ENCODE data around the gene CHCHD5.
A peak's percentile ranks its signal among the peaks of the same experiment; 100 is the strongest.
"Not testable (repeated sequence)": the region's sequence is repeated elsewhere in the genome, so short reads cannot be mapped to it uniquely, and the experiment has no call there.

The CHCHD5 gene

DNA sequence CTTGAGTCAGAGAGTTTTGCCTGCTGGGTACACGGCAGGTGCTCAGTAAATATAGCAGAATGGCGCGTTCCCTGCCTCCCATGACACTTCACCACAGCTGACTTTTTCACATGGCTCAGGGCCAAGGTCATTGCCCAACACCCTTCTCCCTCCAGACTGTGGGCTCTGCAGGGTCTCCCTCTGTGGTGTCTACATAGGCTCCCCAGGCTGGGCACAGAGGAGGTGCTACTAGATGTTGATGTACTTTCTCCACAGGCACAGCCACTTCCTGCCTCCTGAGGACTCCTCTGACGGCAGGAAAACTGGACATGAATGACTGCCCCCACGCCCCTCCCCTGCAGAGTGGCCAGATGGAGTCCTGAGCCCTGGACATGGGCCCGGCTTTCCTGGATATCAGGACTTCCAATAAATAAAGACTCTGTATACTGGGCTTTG lies 4.2 kb downstream of the CHCHD5 start:
- DNase-seq: no peak

DNA sequence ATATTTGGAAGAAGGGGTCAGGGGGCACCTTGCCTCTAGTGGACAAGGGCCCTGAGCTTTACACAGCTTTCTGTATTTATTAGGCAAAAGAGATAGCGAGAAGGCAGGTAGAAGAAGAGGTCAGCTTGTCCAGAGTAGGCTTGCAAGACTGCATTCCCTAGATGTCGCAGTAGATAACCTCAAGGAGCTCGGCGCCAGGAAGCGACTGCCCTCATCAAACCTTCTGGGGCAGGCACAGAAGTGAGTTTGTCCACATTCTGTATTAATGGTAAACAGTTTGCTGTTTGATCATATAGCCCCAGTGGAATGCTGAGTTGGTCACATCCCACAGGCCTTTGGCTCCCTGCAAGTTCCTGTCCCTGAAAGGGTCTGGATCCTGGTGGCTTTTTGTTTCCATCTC lies 7.0 kb downstream of the CHCHD5 start:
- no peak for DNase-seq

GRCh38 chr2:112593736-112594135 lies 9.3 kb downstream of the CHCHD5 start:
- no peak for DNase-seq

GRCh38 chr2:112597537-112598322 lies 13.3 kb downstream of the CHCHD5 start:
- DNase-seq: no peak

DNA sequence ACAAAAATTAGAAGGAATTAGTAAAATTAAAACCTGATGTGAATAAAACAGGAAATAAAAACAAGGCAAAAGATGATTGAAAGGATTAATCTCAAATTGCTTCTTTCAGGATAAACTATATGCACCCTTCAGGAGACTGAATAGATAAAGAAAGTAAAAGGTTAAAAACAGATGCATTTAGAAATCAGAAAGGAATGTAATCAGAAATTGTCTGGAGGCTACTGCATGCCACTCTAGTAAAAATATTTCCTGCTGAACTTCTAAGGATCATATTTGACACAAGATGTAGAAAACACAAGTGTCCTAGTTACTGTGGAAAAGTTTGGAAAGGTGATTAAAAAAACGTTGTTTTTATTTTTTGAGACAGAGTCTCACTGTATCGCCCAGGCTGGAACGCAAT lies 16.2 kb downstream of the CHCHD5 start:
- DNase-seq: no peak

- DNase-seq: no peak
These were observed 17.3 kb downstream of the CHCHD5 start for GRCh38 chr2:112601754-112602153.

- DNase-seq: no peak
These were observed 18.5 kb downstream of the CHCHD5 start for GRCh38 chr2:112602917-112603316.

- no peak for DNase-seq
These were observed 19.3 kb downstream of the CHCHD5 start for GRCh38 chr2:112603731-112604130.

- DNase-seq: no peak
These were observed 20.5 kb downstream of the CHCHD5 start for GRCh38 chr2:112604952-112605351.

DNA sequence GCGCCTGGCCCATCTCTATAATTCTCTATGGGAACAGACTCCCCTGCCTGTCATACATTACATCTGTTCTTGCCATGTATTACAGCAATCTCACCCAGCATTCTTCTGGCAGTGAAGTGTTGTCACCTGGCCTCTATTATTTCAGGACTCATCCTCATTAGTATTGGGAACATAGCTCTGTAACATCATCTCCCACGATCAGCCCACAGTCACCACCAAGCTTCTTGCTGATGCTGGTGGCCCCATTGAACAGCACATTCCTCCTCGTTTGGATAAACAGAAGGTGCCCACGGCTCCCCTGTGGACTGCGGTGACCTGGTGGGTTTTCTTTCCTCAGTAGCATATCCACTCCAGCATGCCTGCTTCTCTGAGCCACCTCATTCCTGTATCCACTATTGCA lies 21.5 kb downstream of the CHCHD5 start:
- DNase-seq: no peak

GRCh38 chr2:112606547-112606946 lies 22.1 kb downstream of the CHCHD5 start:
- DNase-seq: no peak

DNA sequence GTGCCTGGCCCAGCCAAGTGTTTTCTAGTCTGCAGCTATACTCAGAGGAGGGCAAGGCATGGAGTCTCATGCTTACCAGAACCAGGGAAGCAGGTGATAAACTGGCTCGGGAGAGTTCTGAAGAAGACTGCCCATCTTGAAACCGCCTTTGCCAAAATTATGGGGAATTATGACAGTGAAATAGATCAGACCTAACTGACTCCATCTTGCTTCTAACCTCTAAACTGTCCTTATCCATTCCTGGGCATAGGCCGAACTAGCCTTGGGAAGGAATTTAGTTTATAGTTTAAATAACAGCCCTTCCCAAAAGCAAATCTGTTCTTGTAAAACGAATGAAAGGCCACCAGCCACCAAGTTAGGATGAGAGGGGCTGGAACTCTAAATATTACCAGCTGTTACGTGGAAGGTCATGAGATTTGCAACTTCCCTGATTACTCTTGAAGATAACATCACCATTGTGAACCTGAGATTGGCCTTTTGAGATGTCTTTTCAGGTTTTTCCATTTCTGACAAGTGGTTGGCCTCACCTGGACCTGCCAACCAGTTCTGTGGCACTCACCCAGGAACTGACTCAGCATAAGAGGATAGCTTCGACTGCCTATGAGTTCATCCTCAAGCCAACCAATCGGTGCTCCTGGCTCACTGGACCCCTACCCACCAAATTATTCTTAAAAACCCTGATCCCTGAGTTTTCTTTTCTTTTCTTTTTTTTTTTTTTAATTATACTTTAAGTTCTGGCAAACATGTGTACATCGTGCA lies 23.4 kb downstream of the CHCHD5 start:
- no peak for DNase-seq

DNA sequence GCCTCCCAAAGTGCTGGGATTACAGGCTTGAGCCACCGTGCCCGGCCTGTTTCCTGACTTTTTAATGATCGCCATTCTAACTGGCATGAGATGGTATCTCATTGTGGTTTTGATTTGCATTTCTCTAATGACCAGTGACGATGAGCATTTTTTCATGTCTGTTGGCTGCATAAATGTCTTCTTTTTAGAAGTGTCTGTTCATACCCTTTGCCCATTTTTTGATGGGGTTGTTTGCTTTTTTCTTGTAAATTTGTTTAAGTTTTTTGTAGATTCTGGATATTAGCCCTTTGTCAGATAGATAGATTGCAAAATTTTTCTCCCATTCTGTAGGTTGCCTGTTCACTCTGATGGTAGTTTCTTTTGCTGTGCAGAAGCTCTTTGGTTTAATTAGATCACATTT lies 24.9 kb downstream of the CHCHD5 start:
- DNase-seq: not testable (repeated sequence)

DNA sequence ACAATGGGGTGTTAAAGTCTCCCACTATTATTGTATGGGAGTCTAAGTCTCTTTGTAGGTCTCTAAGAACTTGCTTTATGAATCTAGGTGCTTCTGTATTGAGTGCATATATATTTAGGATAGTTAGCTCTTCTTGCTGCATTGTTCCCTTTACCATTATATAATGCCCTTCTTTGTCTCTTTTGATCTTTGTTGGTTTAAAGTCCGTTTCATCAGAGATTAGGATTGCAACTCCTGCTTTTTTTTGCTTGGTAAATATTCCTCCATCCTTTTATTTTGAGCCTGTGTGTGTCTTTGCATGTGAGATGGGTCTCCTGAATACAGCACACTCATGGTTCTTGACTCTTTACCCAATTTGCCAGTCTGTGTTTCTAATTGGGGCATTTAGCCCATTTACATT lies 27.9 kb downstream of the CHCHD5 start:
- DNase-seq: not testable (repeated sequence)

DNA sequence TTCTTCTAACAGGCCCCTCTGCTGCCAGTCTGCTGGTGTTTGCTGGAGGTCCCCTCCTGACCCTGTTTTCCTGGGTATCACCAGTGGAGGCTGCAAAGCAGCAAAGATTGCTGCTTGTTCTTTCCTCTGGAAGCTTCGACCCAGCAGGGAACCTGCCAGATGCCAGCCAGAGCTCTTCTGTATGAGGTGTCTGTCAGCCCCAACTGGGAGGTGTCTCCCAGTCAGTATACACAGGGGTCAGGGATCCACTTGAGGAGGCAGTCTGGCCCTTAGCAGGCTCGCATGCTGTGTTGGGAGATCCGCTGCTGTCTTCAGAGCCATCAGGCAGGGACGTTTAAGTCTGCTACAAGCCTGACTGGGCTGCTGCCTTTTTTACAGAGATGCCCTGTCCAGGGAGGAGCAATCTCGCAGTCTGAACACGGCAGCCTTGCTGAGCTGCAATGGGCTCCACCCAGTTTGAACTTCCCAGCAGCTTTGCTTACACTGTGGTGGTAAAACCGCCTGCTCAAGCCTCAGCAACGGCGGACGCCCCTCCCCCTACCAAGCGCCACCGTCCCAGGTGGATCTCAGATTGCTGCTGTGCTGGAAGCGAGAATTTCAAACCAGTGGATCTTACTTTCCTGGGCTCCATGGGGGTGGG lies 29.9 kb downstream of the CHCHD5 start:
- no peak for DNase-seq

GRCh38 chr2:112615051-112615450 lies 30.6 kb downstream of the CHCHD5 start:
- DNase-seq: no peak

DNA sequence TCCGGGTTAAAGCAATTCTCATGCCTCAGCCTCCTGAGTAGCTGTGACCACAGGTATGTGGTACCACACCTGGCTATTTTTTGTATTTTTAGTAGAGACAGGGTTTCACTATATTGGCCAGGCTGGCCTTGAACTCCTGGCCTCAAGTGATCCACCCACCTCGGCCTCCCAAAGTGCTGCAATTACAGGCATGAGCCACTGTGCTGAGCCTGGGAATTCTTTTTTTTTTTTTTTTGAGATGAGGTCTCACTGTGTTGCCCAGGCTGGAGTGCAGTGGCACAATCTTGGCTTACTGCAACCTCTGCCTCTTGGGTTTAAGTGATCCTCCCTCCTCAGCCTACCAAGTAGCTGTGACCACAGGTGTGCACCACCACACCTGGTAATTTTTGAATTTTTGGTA lies 31.4 kb downstream of the CHCHD5 start:
- DNase-seq: not testable (repeated sequence)

DNA sequence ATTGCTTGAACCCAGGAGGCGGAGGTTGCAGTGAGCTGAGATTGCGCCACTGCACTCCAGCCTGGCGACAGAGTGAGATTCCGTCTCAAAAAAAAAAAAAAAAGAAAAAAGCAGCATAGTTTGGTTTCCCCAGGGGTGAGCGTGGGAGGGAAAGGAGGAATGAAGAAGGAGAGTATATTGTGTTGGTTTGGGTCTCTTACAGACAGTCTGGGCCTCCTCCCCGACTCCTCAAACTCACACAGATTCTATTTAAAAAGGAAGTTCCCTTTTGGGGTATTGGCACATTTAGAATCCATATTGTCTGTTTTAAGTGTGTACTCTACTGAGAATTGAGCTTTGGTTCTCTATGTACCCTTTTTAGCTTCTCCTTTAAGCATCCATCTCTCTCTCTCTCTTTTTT lies 34.0 kb downstream of the CHCHD5 start:
- DNase-seq: peak in 3 of 4 experiments; percentile 33 to 49 (median 44)

DNA sequence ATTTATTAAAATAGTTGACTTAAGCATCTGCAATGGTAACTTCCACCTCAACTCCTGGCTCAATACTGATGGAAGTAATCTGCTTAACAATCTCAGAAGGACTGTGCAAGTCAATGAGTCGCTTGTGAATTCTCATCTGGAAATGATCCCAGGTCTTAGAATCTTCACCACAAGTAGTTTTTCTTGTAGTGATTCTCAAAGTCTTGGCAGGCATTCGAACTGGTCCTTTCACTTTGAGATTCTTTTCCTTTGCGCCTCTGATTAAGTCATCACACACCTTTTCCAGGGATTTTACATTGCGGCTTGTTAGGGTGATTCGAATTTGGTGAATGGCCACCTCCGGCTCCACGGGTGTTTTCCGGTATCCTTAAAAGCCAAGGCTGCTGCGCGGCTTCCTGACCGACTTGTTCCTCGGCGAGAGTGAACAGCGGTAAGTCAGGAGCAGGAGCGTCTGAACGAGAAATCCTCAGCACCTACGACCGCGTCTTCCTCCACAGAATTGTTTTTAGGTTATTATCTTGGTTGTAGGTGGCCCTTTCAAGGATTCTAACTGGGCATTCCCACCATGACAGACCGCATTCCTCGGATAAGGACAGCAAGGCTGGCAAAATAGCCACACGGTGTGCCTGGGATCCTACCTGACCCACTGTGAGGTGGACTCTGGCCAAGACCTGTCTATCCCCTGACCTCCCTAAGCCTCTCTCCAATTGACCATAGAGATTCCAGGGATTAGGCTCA lies 37.5 kb downstream of the CHCHD5 start:
- peak in 1 of 4 experiments; percentile 0 for DNase-seq

DNA sequence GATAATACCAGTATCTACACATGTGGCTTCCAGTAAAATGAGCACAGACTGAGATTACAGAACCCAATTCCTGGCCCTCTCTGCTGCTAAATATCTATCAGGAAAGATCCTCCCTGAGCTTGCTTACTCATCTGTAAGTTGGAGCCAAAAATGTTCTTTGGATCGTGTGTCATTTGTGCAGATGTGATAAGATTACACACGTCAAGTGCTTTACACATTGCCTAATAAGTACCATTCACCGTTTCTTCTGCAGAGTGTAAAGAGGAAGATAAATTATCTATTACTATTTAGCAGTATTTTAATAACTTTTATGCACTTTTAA lies 38.1 kb downstream of the CHCHD5 start:
- DNase-seq: peak in 3 of 4 experiments; percentile 38 to 70 (median 47)

- peak in 3 of 4 experiments; percentile 61 to 70 (median 63) for DNase-seq
These were observed 39.7 kb downstream of the CHCHD5 start for GRCh38 chr2:112623913-112624777.

Data from suppressor macrophage (primary cell).